ENCODE data around the gene TSNAXIP1.

- TF ChIP-seq, protein P1, sequence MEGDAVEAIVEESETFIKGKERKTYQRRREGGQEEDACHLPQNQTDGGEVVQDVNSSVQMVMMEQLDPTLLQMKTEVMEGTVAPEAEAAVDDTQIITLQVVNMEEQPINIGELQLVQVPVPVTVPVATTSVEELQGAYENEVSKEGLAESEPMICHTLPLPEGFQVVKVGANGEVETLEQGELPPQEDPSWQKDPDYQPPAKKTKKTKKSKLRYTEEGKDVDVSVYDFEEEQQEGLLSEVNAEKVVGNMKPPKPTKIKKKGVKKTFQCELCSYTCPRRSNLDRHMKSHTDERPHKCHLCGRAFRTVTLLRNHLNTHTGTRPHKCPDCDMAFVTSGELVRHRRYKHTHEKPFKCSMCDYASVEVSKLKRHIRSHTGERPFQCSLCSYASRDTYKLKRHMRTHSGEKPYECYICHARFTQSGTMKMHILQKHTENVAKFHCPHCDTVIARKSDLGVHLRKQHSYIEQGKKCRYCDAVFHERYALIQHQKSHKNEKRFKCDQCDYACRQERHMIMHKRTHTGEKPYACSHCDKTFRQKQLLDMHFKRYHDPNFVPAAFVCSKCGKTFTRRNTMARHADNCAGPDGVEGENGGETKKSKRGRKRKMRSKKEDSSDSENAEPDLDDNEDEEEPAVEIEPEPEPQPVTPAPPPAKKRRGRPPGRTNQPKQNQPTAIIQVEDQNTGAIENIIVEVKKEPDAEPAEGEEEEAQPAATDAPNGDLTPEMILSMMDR (conservative IDR thresholded peaks at IDR 0.05): no peak
- TF ChIP-seq EZH2 (IDR thresholded peaks at IDR 0.05; ENCODE audit: low read depth): no peak
These were observed 48.7 kb upstream of the TSNAXIP1 start for GRCh38 chr16:67758006-67758405.
